22Rv1 (cell line): Measurements from ENCODE around the gene TMEM209.

Experiments
- CTCF ChIP-seq: fragments of 450-650 bp; IDR thresholded peaks from 2 replicates; pipeline ENCODE4 v1.5.1; 2017; ENCODE audit warnings: mild to moderate bottlenecking
- ZFX ChIP-seq: fragments of 450-650 bp; IDR thresholded peaks from 2 replicates; pipeline ENCODE4 v1.6.1; 2017; ENCODE audit warnings: antibody characterized with exemption, borderline replicate concordance

- TF ChIP-seq CTCF: no peak
- no peak for TF ChIP-seq ZFX
Measured at GRCh38 chr7:130207033-130207432, 1.8 kb upstream of the TMEM209 start.
